ENCODE results near the gene GRK4.
"Not testable (repeated sequence)": the region's sequence is repeated elsewhere in the genome, so short reads cannot be mapped to it uniquely, and the experiment has no call there.

The GRK4 gene

DNA sequence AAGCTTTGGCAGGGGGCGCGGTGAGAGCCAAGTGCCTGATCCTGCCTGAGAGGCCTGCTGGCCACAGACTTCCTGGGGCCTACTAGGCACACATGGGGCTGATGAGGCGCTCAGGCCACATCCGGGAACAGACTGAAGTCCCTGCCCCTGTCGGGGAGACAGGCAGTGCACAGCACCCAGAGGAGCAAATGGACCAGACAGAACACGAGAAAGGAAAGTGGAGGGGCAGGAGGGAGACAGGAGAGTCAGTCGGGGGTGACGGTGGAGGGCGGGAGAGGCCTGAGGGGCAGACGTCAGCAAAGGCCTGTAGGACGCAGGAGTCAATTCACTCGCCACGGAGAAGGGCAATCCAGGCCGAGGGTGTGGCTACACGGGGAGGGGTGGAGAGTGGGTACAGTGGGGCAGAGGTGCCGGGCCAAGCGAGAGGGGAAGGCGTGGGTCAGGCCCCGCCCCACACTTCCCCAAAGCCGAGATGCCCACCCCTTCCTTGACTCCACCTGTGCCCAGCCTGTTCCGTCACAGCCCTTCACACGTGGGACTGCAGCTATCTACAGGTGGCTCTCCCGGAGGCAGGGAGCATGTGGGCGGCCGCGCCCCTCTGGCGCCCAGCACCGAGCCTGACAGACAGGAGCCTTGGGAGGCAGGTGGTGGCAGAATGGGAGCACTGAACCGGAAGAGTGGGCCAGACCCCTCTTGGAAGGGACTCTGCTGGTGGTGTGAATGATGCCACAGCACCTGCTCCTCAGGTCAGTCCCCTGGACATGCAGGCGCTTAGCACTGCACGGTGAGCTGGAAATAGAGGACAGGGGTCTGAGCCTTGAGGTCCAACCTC, 20.6 kb upstream of the GRK4 start:
- DNase-seq, result peak; percentile 40

DNA sequence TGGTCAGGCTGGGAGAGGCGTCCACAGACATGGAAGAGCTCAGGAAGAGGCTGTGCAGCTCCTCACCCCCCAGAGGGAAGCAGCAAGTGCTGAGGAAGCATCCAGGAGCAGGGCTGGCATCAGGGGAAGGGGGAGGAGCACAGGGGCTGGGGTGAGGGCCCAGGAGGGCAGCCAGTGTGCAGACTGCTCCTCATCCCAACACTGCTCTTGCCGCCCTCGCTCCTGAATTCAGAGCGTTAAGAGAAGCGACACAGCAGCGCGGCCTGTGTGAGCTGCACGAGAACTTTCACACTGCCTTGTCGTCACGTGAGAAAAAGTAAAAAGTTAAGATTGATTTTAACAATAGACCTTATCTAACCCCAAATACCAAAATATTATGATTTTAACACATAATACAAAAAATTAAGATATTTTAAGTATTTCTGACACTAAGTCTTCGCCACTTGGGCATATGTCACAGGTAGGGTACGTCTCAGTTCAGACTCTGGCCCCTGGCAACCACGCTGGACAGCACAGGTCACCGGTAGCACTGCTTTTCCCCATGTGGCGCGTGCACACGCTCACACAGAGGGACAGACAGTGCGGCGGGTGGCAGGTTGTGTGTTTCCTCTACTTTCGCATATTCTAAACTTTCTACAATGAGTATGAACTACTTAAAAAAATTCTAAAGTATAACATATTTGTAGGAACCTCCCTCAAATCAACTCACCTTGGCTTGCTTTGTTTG, 19.8 kb upstream of the GRK4 start:
- DNase-seq, result no peak

DNA sequence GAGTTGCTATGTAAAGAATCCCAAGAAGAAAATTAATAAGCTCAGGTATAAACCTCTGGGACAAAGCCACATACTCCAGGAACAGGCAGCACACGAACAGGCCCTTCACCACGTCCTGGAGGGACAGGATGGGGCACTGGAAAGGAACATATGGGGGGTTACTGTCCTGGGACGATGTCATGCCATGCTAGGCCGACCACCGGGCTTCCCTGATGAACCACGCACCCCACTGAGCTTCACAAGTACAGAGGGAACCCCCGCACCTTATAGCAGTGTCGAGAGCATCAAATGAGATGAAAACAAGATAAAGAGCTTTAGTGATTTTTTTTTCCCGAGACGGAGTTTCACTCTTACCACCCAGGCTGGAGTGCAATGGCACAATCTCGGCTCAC, 19.3 kb upstream of the GRK4 start:
- DNase-seq, result no peak

DNA sequence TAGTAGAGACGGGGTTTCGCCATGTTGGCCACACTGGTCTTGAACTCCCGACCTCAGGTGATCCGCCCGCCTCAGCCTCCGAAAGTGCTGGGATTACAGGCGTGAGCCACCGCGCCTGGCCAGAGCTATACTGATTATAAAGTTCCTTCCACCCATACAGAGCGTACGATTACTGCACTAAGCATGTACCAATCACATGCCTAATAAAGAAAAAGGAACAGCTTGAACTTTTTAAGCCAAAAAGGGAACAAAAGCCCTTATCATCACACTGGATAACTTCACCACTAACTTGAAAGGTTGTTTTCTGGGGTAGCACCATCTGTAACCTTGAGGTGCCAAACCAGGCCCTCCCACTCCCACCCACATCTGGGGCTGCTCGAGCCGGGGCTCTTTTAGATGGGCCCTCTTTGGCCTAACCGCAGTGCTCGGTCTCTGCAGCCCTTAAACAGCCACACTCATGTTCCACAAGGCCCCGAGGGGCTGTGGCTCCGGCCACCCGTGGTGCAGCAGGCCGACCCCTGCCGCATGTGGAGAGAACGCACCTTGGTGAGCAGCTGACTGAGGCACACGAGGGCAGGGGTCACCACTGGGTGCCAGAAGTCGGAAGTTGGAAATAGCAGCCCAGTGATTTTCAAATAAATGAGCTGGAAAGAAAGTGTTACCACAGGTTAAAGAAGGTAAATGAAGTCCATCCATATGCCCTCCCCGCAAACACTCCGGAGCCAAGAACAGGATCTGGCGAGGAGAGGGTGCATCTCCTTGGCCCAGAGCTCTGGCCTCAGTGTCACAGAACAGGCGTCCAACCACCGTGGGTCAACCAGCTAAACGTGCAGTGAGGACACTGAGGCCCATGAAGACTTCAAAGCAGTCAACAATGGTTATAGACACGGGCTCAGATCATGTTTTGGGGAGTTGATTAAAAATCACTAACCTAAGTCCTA, 18.5 kb upstream of the GRK4 start:
- no peak for DNase-seq

DNA sequence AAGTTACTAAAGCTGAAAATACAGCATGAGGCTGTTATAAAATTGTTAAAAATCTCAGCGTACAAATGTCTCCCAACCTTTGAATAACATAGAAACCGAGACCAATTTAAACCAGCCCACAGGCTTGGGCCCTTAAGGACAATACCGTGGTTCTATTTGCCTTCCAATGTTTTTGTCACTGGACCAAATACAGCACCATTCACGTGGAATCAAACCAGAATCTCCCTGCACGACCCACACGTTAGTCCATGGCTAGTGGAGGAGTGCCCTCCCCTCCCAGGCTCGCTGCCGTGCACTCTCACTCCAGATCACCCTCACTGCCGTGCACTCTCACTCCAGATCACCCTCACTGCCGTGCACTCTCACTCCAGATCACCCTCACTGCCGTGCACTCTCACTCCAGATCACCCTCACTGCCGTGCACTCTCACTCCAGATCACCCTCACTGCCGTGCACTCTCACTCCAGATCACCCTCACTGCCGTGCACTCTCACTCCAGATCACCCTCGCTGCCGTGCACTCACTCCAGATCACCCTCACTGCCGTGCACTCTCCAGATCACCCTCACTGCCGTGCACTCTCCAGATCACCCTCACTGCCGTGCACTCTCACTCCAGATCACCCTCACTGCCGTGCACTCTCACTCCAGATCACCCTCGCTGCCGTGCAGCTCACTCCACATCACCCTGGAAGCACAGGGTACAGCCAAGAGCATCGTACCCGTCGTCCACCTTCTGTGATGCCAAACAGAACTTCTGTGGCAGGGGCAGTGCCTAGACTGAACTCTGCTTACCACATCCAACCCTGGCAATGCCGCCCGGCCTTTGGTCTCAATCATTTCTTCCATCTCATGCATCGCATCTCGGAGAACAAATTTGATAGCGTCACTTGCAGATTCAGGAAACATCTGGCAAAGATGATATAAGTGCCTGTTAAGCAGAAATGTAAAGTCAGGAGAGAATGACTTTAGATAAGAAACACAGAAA, 17.5 kb upstream of the GRK4 start:
- not testable (repeated sequence) for DNase-seq

DNA sequence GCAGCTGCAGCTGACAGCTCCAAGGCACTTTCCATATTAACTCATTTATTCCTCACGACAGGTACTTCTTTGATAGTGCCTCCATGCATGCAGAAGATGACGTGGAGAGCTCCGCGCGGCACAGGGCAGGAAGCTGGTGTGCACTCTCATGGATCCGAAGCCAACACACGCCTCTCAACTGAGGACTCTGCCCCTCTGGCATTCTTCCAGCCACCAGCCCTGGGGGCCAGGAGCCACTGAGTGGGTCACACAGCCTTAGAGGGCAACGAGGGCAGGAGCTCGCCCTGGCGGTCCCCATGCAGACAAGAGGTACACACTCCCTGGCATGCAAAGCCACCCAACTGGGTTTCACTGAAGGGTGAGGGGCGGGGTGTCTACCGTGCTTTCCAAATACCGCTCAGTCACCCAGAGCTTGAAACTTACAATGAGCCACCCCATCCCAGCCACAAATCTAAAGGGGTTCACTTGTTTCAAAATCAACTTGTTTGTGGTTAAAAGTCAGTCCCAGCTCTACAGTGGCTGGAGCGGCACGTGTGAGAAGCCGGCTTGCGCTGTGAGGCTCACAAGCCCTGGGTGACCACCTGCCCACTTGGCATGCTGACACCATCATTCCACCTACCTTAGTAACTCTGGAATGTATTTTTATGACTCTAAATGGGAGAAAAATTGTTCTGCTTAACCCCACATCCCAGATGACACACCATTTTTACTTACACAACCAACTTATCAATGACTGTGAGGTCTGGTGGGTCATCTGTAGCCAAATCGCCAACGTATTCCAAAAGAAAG, 16.4 kb upstream of the GRK4 start:
- DNase-seq, result no peak

DNA sequence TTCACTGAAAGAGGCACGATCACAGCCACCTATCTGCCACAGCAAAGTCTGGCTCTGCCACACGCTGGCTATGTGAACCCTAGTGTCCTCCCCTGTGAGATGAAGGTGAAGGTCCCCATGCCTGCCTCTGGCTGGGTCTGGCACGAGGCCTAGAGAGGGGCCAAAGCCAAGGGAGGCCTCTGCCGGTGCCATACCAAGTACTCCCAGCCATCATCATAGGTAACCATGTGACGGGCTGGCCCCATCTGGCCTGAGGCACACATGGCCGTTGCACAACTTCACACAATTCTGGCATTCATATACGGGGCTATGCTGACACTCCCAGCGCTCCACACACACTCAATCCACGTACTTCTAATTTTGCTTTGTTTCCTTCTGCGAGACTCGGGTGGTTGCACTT, 15.4 kb upstream of the GRK4 start:
- no peak for DNase-seq

DNA sequence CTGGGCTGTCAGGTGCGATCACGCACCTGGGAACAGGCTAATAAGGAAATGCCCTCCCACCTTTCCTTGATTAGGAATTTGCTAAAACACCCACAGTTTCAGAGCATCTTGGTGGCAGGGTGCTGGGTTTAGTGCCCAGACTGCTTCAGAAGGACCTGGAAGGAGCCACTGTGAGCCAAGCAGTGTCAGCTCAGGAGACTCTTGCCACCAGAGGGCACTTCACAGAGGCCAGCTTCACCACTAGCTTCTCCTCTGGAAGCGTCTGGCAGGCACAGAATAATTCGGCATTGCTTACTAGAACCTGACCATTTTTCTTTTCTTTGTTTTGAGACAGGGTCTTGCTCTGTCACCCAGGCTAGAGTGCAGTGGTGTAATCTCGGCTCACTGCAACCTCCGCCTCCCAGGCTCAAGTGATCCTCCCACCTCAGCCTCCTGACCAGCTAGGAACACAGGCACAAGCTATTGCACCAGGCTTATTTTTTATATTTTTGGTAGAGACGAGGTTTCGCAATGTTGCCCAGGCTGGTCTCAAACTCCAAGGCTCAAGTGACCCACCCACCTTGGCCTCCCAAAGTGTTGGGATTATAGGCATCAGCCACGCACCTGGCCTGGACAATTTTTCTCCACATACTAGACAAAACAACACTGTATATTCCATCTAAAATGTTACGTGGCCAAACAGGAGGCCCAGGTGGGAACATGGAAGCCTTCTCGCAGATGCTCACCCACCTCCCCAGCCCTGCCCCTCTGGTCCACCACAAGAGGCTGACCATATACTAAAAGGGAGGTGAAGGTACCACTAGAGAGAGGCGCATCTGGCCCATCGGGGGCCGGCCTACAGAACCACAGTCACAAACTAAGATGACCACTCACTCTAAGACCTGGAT, 14.2 kb upstream of the GRK4 start:
- peak; percentile 27 for DNase-seq

DNA sequence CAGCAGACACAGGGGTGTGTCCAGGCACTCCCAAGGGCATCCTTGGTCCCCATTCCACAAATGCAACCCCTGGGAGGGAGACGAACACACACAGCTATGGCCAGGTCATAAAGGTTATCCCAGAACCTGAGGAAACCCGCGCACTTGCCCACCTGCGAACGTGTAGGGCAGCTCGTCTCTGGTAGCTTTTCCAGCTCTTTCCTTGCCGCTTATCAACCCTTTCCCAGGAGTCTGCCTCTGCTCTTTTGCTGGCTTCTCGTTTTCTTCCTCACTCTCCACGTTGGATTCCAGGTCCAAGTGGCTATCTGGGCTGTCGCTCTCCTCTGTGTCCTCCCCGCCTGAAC, 13.6 kb upstream of the GRK4 start:
- DNase-seq, result no peak

DNA sequence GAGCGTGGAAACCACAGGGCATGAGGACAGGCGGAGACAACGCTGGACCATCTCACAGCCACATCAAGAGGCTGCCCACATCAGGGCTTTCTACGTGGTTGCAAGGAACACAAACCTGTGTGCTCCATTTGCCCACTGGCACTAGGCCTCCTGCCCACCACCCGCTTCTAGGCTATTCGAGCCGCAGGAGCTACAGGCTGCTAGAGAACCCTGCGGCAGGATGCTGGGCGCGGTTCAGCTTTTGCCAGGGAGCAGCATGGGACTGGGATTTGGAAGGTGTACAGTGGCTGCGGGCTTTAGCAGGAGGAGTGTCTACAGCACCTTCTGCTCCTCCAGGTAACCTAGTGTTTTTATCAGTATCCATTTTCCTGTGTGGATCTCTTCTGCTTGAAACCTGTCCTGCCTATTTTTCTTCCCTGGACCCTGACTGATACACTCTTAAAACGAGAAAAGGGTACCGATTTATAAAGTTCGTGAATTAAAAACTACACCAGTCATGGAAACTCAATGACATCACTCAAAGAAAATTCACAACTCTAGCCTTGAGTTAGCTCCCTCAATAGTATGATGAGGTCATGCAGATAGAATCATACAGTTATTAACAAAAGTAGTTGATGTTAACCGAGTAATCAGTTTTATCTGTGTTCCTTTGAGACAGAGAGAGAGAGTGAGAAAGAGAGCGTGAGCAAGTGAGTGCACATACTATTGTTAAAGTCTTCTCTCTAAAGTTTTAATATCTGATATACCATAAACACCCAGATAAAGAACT, 13.0 kb upstream of the GRK4 start:
- DNase-seq, result no peak

DNA sequence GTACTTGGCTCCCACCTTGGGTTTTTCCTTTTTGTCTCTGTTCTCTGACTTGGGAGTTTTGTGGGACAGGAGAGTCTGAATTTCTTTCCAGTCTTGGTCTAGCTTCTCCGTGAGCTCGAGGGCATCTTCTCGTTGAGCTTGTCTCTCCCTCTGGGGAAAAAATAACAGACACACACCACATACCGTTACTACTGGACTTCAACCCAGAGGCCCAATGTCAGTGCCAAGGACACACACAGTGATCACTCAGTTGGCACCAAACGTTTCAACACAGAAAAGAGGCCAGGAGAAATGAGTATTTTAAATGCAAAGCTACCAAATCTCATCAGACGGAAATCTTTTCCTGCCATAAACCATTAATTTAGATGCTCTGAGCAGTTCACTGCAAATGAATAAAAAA, 9.9 kb upstream of the GRK4 start:
- DNase-seq, result no peak

DNA sequence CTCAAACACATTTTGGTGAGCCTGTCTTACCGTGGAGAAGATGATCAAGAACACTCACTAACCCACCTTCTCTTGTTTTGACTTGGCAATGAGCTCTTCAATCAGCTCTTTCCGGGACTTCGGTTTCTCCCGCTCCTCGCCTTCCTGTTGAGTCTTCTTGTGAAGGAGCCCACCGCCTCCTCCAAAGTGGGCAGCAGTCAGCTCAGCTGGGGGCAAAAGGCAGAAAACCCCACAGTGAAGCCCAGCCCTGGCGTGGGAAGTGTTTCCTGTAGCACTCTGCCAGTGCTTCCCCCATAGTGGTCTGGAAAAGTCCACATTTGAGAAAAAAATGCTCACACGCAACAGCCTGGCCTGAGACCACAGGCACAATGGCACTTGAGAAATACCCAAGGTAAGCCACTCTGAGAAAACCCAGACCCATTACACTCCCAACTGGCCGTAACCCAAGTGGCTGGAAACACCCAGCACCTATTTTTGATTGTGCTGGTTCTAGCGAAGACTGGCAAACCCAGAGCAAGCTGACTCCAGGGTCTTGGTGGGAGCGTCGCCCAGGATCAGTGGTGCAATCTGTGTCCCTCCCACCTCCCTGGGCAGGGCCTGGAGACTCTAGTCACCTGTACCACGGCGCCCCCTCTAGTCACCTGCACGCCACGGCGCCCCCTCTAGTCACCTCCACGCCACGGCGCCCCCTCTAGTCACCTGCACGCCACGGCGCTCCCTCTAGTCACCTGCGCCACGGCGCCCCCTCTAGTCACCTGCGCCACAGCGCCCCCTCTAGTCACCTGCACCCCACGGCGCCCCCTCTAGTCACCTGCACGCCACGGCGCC, 8.8 kb upstream of the GRK4 start:
- peak; percentile 85 for DNase-seq

DNA sequence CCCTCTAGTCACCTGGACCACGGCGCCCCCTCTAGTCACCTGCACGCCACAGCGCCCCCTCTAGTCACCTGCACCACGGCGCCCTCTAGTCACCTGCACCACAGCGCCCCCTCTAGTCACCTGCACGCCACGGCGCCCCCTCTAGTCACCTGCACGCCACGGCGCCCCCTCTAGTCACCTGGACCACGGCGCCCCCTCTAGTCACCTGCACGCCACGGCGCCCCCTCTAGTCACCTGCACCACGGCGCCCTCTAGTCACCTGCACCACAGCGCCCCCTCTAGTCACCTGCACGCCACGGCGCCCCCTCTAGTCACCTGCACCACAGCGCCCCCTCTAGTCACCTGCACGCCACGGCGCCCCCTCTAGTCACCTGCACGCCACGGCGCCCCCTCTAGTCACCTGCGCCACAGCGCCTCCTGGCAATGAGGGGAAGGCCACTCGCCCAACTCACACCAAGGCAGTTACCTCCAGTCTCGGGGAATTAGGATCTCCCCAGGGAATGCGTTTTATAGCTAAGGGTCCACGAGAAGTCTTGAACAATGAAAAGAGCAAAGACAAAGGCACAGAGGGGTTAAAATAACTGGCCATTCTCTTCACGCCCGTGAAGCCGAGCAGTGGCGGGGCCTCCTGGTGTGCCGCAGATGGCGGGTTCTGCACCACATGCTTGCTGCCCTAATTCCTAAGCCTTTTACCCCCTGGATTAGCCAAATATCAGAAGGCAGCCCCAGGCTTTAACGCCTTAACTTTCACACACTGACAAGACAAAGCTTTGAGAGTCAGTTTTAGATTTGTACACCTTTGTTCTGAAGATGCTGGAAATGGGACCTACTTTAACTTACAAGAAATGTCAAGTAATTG, 8.0 kb upstream of the GRK4 start:
- not testable (repeated sequence) for DNase-seq

DNA sequence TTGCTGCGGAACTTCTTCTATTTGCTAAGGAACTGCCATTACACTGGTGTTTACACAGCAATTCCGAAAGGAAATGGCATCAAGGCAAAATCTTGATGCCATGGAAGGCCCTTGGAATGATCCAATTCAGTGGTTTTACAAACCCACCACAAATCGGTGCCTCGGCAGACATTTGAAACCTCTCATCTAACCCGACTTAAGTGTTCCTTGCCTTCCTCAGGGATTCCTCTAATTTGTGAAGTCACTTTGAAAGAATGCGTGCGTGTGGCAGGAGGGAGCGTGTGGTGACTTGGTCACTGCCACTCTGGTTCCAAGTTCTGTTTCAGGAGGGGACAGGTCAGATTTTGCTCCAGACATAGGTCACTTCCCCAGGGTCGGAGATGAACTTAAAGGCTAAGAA, 4.9 kb upstream of the GRK4 start:
- DNase-seq, result no peak

DNA sequence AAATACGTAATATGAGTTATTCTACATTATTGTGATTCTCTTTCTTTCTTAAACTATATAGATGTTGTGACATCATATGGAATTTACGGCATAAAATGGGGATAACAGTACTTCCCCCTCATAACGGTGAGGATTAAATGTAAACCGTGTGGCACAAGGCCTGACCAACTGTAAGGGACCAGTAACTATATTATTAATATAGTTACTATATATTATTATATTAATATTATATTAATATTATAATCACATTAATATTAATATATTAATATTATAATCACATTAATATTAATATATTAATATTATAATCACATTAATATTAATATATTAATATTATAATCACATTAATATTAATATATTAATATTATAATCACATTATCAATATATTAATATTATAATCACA, 2.9 kb upstream of the GRK4 start:
- DNase-seq, result not testable (repeated sequence)

DNA sequence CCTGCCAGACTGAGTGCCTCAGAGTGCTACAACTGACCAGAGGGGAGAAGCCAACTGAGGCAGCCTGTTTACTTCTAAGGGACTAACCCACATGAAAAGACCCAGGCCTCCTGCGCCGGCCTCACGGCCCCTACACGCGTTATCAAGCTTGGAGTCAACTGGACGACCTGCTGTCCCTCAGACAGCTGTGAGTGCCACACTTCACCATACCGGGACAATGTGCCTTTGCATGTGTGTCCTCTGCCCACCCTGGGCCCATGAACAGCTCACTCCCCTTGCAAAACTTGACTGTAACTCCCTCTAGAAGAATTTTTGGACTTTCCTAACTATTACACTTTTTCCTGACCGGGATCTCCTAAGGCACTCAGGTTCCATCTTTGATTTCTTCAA, 2.0 kb upstream of the GRK4 start:
- peak; percentile 23 for DNase-seq

DNA sequence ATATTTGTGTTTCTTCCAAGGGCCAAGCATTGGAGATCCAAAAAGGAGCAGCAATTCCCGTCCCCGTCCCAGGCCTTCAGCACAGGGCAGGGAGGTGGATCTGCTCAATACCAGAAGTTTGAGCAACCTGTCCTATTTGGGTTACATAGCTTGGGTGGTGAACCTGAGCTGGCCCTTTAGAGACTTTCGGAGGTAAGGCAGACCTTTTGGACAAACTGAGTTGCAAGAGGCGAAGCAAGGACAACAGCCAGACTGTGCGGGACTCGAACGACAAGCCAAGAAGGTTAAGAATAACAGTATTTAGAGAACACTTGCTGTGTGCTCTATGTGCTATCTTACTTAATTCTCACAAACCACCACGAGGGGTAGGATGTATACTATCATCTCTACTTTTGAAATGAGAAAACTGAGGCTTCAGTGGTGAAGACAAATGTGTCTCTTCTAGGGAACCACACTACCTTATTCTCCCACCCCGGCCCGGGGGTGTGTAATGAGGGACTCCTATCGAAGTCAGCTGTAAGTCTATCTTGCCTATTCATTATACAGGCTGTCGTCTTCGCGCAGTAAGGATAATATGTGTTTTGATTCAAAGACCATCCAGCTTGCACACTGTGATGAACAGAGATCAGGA, 1.4 kb upstream of the GRK4 start:
- peak; percentile 81 for DNase-seq
